ENCODE results near the gene GLCCI1. TPM values are rescaled to one million over a fixed set of nuclear protein-coding genes. Genes with fewer than 3 reads are reported as not detected.

Gene GLCCI1
- total and polyA plus RNA-seq, 2 of the 8 experiments (the other 6 are each of a cell fraction or from before 2014, with no cell fraction given), result 12.4 to 27.7 TPM

- H2AK5ac ChIP-seq (ENCODE audit: low read depth, low read length), result no peak overlapping the region
- H3K27me3 ChIP-seq (replicated peaks in 1 of 4; ENCODE audit: control insufficient read depth in 3 of 4, extremely low read depth in 1 of 4, insufficient read depth in 3 of 4, low read length in 3 of 4), result no peaks in the 10 kb centered on the region
- H4K5ac ChIP-seq (ENCODE audit: insufficient read length, low read depth, low read length), result no peak overlapping the region
- no peaks in the 10 kb centered on the region; a peak in 1 of 7 replicates for H3K4me1 ChIP-seq (replicated peaks in 1 of 4; ENCODE audit: control insufficient read depth in 3 of 4, insufficient read depth in 4 of 4, low read length in 3 of 4)
- H3K27ac ChIP-seq (ENCODE audit: low read depth, low read length), result no peak overlapping the region
- no peak overlapping the region for H3K9ac ChIP-seq (replicated peaks in 1 of 4; ENCODE audit: extremely low read depth in 1 of 4, low read depth in 3 of 4, low read length in 3 of 4)
- DNase-seq (ENCODE audit: low read depth in 1 of 2, low spot score in 2 of 2) (no peak), FAIRE-seq (no peak)
- no peak overlapping the region for H3K4ac ChIP-seq (replicated peaks; ENCODE audit: insufficient read length, low read depth, low read length)
- H2AFZ ChIP-seq (ENCODE audit: low read length), result no peak overlapping the region
- H2BK15ac ChIP-seq (ENCODE audit: low read length), result no peak overlapping the region
- no peak overlapping the region for H3K14ac ChIP-seq (ENCODE audit: insufficient read length)
- H2BK12ac ChIP-seq (ENCODE audit: low read depth, low read length), result no peak overlapping the region
- WGBS, 2 experiments (ENCODE audit: extremely low coverage in 1 of 2, insufficient coverage in 1 of 2, insufficient read length in 1 of 2, insufficient replicate concordance in 2 of 2, low coverage in 1 of 2, low lambda C conversion rate in 2 of 2, missing lambda C conversion rate in 1 of 2), result 86% methylated on average over 4 of the region's 4 CpGs; no CpG with 5 or more reads in 1 of the 2 experiments
- POLR2A ChIA-PET (ENCODE audit: partially characterized antibody), result no interaction called here
- no peak overlapping the region for H3K56ac ChIP-seq (replicated peaks; ENCODE audit: insufficient read length, low read depth, low read length)
- H4K20me1 ChIP-seq (replicated peaks in 1 of 2; ENCODE audit: control insufficient read depth in 1 of 2, insufficient read depth in 2 of 2, low read length in 2 of 2), result no peaks in the 10 kb centered on the region
- H3K36me3 ChIP-seq (ENCODE audit: control insufficient read depth in 2 of 4, insufficient read depth in 4 of 4, low read length in 3 of 4), result no peaks in the 10 kb centered on the region
- H3K9me3 ChIP-seq (ENCODE audit: insufficient read depth in 2 of 2, low read depth in 1 of 2, low read length in 1 of 2), result no peaks in the 10 kb centered on the region
- no peak overlapping the region for H4K8ac ChIP-seq (ENCODE audit: extremely low read depth, insufficient read depth, low read length)
- no peak overlapping the region for H3K4me3 ChIP-seq (ENCODE audit: extremely low read depth in 1 of 4, insufficient read depth in 2 of 4, low read depth in 3 of 4, low read length in 4 of 4)
- no peaks in the 10 kb centered on the region for H3K79me1 ChIP-seq (ENCODE audit: low read depth, low read length)
- no peak overlapping the region for H3K4me2 ChIP-seq (ENCODE audit: insufficient read depth in 1 of 2, low read depth in 2 of 2, low read length in 2 of 2)
- no peak overlapping the region for H4K91ac ChIP-seq (replicated peaks; ENCODE audit: insufficient read length, low read length)
- H3K23me2 ChIP-seq (ENCODE audit: low read depth, low read length), result no peaks in the 10 kb centered on the region
- H2BK120ac ChIP-seq (replicated peaks; ENCODE audit: low read depth, low read length), result no peak overlapping the region
- TF ChIP-seq SAP30 (IDR thresholded peaks at IDR 0.05; ENCODE audit: insufficient read depth, insufficient replicate concordance, low read length) (no peak), HDAC2 (IDR thresholded peaks at IDR 0.05; ENCODE audit: borderline replicate concordance in 1 of 2, low read depth in 2 of 2, low read length in 2 of 2) (no peak), ATF2 (IDR thresholded peaks at IDR 0.05; ENCODE audit: low read length) (no peak), KDM1A (IDR thresholded peaks at IDR 0.05; ENCODE audit: borderline replicate concordance, low read length) (no peak), ATF3 (IDR thresholded peaks at IDR 0.05; ENCODE audit: insufficient read depth, low read depth, low read length) (no peak), CBX5 (IDR thresholded peaks at IDR 0.05; ENCODE audit: low read depth, low read length) (no peak), SRF (IDR thresholded peaks at IDR 0.05; ENCODE audit: low read depth, low read length) (no peak), JUND (IDR thresholded peaks at IDR 0.05; ENCODE audit: low read length) (no peak), SIX5 (IDR thresholded peaks at IDR 0.05; ENCODE audit: low read depth, low read length) (no peak), TCF12 (IDR thresholded peaks at IDR 0.05; ENCODE audit: low read depth, low read length) (no peak)
- no peak overlapping the region for H3K18ac ChIP-seq (ENCODE audit: extremely low read depth, low read length)
- H2BK20ac ChIP-seq (ENCODE audit: low read length), result no peak overlapping the region
- CTCF ChIA-PET (ENCODE audit: partially characterized antibody), result interaction anchor here (1.6 kb wide), 1 partner anchor 88 kb away, joined by 3 read pairs; no protein-coding TSS in a partner anchor
- no peaks in the 10 kb centered on the region for H3K79me2 ChIP-seq (ENCODE audit: control insufficient read depth in 1 of 2, insufficient read depth in 2 of 2, low read length in 2 of 2)
- H2BK5ac ChIP-seq (ENCODE audit: low read depth, low read length), result no peak overlapping the region
- no peak overlapping the region for H3K23ac ChIP-seq (ENCODE audit: insufficient read length)
Measured at GRCh38 chr7:7948232-7948631, 20.4 kb upstream of the GLCCI1 start.
